Measurements from ENCODE around the gene SPRED1.

DNA sequence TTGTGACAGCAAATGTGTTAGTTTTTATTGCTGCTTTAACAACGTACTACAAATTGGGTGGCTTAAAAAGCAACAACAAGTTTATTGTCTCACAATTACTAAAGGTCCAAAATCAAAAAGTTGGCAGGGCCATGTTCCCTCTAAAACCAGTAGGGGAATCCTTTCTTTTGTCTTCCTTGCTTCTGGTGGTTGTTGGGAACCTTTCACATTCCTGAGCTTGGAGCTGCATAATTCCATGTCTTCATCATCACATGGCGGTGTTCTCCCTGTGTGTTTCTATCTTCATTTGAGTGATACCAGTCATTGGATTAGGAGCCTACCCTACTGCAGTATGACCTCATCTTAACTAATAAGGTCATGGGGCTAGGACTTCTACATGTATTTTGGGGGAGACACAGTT, 7.4 kb downstream of the SPRED1 start:
- TF ChIP-seq, protein P1, sequence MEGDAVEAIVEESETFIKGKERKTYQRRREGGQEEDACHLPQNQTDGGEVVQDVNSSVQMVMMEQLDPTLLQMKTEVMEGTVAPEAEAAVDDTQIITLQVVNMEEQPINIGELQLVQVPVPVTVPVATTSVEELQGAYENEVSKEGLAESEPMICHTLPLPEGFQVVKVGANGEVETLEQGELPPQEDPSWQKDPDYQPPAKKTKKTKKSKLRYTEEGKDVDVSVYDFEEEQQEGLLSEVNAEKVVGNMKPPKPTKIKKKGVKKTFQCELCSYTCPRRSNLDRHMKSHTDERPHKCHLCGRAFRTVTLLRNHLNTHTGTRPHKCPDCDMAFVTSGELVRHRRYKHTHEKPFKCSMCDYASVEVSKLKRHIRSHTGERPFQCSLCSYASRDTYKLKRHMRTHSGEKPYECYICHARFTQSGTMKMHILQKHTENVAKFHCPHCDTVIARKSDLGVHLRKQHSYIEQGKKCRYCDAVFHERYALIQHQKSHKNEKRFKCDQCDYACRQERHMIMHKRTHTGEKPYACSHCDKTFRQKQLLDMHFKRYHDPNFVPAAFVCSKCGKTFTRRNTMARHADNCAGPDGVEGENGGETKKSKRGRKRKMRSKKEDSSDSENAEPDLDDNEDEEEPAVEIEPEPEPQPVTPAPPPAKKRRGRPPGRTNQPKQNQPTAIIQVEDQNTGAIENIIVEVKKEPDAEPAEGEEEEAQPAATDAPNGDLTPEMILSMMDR (IDR thresholded peaks at IDR 0.05), result no peak
- no peak for TF ChIP-seq EP300 (IDR thresholded peaks at IDR 0.05)
- no peak for TF ChIP-seq CEBPB (IDR thresholded peaks at IDR 0.05)
- TF ChIP-seq, protein P2, sequence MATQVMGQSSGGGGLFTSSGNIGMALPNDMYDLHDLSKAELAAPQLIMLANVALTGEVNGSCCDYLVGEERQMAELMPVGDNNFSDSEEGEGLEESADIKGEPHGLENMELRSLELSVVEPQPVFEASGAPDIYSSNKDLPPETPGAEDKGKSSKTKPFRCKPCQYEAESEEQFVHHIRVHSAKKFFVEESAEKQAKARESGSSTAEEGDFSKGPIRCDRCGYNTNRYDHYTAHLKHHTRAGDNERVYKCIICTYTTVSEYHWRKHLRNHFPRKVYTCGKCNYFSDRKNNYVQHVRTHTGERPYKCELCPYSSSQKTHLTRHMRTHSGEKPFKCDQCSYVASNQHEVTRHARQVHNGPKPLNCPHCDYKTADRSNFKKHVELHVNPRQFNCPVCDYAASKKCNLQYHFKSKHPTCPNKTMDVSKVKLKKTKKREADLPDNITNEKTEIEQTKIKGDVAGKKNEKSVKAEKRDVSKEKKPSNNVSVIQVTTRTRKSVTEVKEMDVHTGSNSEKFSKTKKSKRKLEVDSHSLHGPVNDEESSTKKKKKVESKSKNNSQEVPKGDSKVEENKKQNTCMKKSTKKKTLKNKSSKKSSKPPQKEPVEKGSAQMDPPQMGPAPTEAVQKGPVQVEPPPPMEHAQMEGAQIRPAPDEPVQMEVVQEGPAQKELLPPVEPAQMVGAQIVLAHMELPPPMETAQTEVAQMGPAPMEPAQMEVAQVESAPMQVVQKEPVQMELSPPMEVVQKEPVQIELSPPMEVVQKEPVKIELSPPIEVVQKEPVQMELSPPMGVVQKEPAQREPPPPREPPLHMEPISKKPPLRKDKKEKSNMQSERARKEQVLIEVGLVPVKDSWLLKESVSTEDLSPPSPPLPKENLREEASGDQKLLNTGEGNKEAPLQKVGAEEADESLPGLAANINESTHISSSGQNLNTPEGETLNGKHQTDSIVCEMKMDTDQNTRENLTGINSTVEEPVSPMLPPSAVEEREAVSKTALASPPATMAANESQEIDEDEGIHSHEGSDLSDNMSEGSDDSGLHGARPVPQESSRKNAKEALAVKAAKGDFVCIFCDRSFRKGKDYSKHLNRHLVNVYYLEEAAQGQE (IDR thresholded peaks at IDR 0.05), result no peak
- TF ChIP-seq, protein P3, sequence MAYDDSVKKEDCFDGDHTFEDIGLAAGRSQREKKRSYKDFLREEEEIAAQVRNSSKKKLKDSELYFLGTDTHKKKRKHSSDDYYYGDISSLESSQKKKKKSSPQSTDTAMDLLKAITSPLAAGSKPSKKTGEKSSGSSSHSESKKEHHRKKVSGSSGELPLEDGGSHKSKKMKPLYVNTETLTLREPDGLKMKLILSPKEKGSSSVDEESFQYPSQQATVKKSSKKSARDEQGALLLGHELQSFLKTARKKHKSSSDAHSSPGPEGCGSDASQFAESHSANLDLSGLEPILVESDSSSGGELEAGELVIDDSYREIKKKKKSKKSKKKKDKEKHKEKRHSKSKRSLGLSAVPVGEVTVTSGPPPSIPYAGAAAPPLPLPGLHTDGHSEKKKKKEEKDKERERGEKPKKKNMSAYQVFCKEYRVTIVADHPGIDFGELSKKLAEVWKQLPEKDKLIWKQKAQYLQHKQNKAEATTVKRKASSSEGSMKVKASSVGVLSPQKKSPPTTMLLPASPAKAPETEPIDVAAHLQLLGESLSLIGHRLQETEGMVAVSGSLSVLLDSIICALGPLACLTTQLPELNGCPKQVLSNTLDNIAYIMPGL (CRISPR knock-in tag; IDR thresholded peaks at IDR 0.05; ENCODE audit: borderline replicate concordance), result no peak

Measured in A549 (cell line).